Gastrocnemius medialis (tissue), 4 donors: ENCODE data around the gene TIMM17A. TPM values are rescaled to one million over a fixed set of nuclear protein-coding genes. Genes with fewer than 3 reads are reported as not detected.

Experiments
- ATAC-seq, 2 donors: fragments of 150-250 bp; one replicate each; pipeline ENCODE4 v1.9.1; 2016
- DNase-seq, 2 donors: peaks; one replicate each; pipeline ENCODE4 v3.0.0-alpha.2; 2019
- H3K27ac ChIP-seq, 4 donors: fragments of 200-600 bp; sonication (generic); 1 replicate in 1 of 4; 2 replicates in 3 of 4; pipeline ENCODE4 v1.5.1; 2016 to 2018; ENCODE audit warnings: mild to moderate bottlenecking in 2 of 4, moderate library complexity in 1 of 4
- H3K27me3 ChIP-seq, 3 donors: fragments of 200-600 bp; sonication (generic) in 2 of 3; 1 replicate in 1 of 3; 2 replicates in 2 of 3; pipeline versions ENCODE4 v1.5.1 to v1.6.0; 2016 to 2019; ENCODE audit warnings: mild to moderate bottlenecking in 1 of 3, moderate library complexity in 1 of 3
- H3K36me3 ChIP-seq, 2 donors: fragments of 200-600 bp; sonication (generic) in 1 of 2; one replicate each; pipeline ENCODE4 v1.5.1; 2017 to 2018
- H3K4me1 ChIP-seq, 2 donors: fragments of 200-600 bp; sonication (generic) in 1 of 2; one replicate each; pipeline ENCODE4 v1.5.1; 2016 to 2017; ENCODE audit warnings: mild to moderate bottlenecking in 2 of 2
- H3K4me3 ChIP-seq, 4 donors: fragments of 200-600 bp; sonication (generic) in 3 of 4; 1 replicate in 1 of 4; 2 replicates in 3 of 4; pipeline ENCODE4 v1.5.1; 2016 to 2019; ENCODE audit warnings: mild to moderate bottlenecking in 2 of 4
- H3K9me3 ChIP-seq, 3 donors: fragments of 200-600 bp; sonication (generic) in 2 of 3; 1 replicate in 1 of 3; 2 replicates in 2 of 3; pipeline ENCODE4 v1.5.1; 2016 to 2019
- CTCF ChIP-seq, 5 experiments: fragments of 450-650 bp in 3 of 5; fragments of 200-600 bp in 2 of 5; sonication (generic) in 2 of 5; IDR thresholded peaks in 4 of 5; conservative IDR thresholded peaks in 1 of 5; 1 replicate in 4 of 5; 2 replicates in 1 of 5; pipeline ENCODE4 v1.5.1; 2016 to 2019; ENCODE audit warnings: antibody characterized with exemption in 5 of 5, mild to moderate bottlenecking in 3 of 5, moderate library complexity in 3 of 5
- POLR2A ChIP-seq, 2 donors: fragments of 450-650 bp; IDR thresholded peaks; one replicate each; pipeline ENCODE4 v1.6.1; 2017; ENCODE audit warnings: antibody characterized with exemption in 2 of 2, mild to moderate bottlenecking in 2 of 2, moderate library complexity in 2 of 2
- in situ Hi-C, 4 donors: fragments of 200-750 bp; cut with MboI; loops; one replicate each; pipeline versions ENCODE4 v1.15.0 to v1.8.0; 2017; ENCODE audit warnings: low sequenced_read_pairs in 4 of 4
- intact Hi-C: fragments of 100-400 bp; cut with DNase I; formaldehyde crosslinking; loops from one replicate; pipeline ENCODE4 v1.15.1; 2023; ENCODE audit warnings: low total_unique reads
- total RNA-seq, 4 donors: library from RNA; depleted of rRNA; stranded (reverse); fragments of >200 nt; gene quantifications; one replicate each; pipeline versions ENCODE4 v1.1.0 to v1.2.3, GENCODE V29; 2016

The TIMM17A gene
- total RNA-seq, 4 donors from 2014 or later = 33.6 to 67.6 (median 43.3) TPM

GRCh38 chr1:201982623-201983379, 27.5 kb downstream of the TIMM17A start, which contains the start of gene RNPEP:
Gene RNPEP (plus strand): TSS chr1:201982648. CDS start chr1:201982667, 19 bp downstream.
- no peaks in the 10 kb centered on the region for H3K27me3 ChIP-seq
- no peaks in the 10 kb centered on the region for H3K9me3 ChIP-seq
- peak within 1 kb of the TSS; percentile 75 to 90 (median 82) for H3K27ac ChIP-seq
- intact Hi-C loops = loop anchor here (2.0 to 10.0 kb wide), 2 partner anchors 28 to 448 kb away; partner anchors contain the start of genes NAV1 and TIMM17A
- no peaks in the 10 kb centered on the region for H3K36me3 ChIP-seq
- TF ChIP-seq CTCF (IDR thresholded peaks at IDR 0.05 in 4 of 5, conservative IDR thresholded peaks at IDR 0.05 in 1 of 5) (peak in 1 of 5 experiments; percentile 22), POLR2A (IDR thresholded peaks at IDR 0.05) (peak; percentile 68 to 71)
- peak within 1 kb of the TSS; percentile 78 to 95 (median 86) for H3K4me3 ChIP-seq
- H3K4me1 ChIP-seq = peaks cover 5 to 11% of the 10 kb centered on the region in 2 donors
- DNase-seq = peak; percentile 40 to 69
- in situ Hi-C loops = no loop called here
- ATAC-seq = peak; percentile 83

DNA sequence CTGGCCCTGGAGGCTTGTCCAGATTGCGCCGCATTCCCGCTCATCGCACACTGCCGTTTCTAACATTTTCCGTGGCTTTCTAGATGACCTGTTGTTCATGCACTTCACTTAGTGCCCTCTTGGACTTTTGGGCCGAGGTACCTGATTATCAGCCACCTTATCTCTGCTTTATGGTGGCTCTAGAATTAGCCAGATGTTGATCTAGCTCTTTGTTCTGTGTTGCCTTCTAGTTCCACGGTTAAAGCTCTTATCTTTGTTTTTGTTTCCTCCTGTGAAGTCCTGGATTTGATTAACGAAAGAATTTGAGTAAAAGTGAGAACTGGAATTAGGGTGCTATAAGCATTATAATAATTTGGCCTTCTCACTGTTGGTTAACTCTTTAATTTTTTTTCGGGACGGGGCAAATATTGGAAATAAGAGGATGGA, 28.1 kb downstream of the TIMM17A start:
- DNase-seq (no peak), ATAC-seq (no peak)
- peak overlapping the region; percentile 75 to 90 (median 82) for H3K27ac ChIP-seq
- H3K36me3 ChIP-seq = no peaks in the 10 kb centered on the region
- intact Hi-C loops = loop anchor here (2.0 to 10.0 kb wide), 2 partner anchors 29 to 449 kb away; partner anchors contain the start of genes NAV1 and TIMM17A
- TF ChIP-seq CTCF (IDR thresholded peaks at IDR 0.05 in 4 of 5, conservative IDR thresholded peaks at IDR 0.05 in 1 of 5) (no peak), POLR2A (IDR thresholded peaks at IDR 0.05) (no peak)
- H3K4me3 ChIP-seq = peak overlapping the region; percentile 78 to 95 (median 86)
- H3K4me1 ChIP-seq = peaks cover 5 to 14% of the 10 kb centered on the region in 2 donors
- no peaks in the 10 kb centered on the region for H3K27me3 ChIP-seq
- in situ Hi-C loops = no loop called here
- no peaks in the 10 kb centered on the region for H3K9me3 ChIP-seq

DNA sequence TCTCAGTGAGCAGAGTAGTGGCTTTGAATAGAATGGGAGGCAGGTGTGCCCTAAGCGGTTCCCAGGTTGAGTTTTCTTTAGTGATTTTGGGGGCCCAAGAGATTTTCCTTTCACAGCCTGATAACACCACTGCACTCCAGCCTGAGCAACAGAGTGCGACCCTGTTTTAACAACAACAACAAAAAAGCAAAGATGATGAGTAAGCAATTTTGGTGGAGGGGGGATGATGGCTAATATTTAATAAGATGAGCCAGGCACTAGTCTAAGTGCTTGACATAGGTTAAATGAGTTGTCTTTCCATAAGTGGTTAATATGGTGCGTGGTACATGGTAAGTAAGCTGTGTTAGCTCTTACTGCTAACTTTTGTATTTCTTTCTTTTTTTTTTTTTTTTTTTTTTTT, 29.1 kb downstream of the TIMM17A start:
- Histone ChIP-seq H3K4me3 (no peak overlapping the region), H3K9me3 (no peaks in the 10 kb centered on the region), H3K4me1 (peaks cover 5 to 14% of the 10 kb centered on the region in 2 donors), H3K36me3 (peaks cover 0 to 3% of the 10 kb centered on the region in 2 donors), H3K27me3 (no peaks in the 10 kb centered on the region), H3K27ac (no peak overlapping the region)
- DNase-seq = no peak
- no peak for ATAC-seq
- TF ChIP-seq POLR2A (IDR thresholded peaks at IDR 0.05) = no peak
- TF ChIP-seq CTCF (IDR thresholded peaks at IDR 0.05 in 4 of 5, conservative IDR thresholded peaks at IDR 0.05 in 1 of 5) = no peak
- in situ Hi-C loops = no loop called here
- intact Hi-C loops = loop anchor here (10.0 kb wide), 1 partner anchor 450 kb away; the partner anchor contains the start of gene NAV1

GRCh38 chr1:201985355-201985754, 30.1 kb downstream of the TIMM17A start:
- H3K27ac ChIP-seq = no peak overlapping the region
- peaks cover 0 to 12% of the 10 kb centered on the region in 2 donors for H3K36me3 ChIP-seq
- intact Hi-C loops (loop anchor here (10.0 kb wide), 1 partner anchor 451 kb away; the partner anchor contains the start of gene NAV1), in situ Hi-C loops (no loop called here)
- peaks cover 5 to 14% of the 10 kb centered on the region in 2 donors for H3K4me1 ChIP-seq
- no peaks in the 10 kb centered on the region for H3K27me3 ChIP-seq
- ATAC-seq = no peak
- no peak for DNase-seq
- H3K9me3 ChIP-seq = no peaks in the 10 kb centered on the region
- no peak overlapping the region for H3K4me3 ChIP-seq
- TF ChIP-seq POLR2A (IDR thresholded peaks at IDR 0.05) (no peak), CTCF (IDR thresholded peaks at IDR 0.05 in 4 of 5, conservative IDR thresholded peaks at IDR 0.05 in 1 of 5) (no peak)
